HepG2 (cell line): ENCODE measurements around the gene CABLES1.

Experiments
- CTCF ChIP-seq: sonication (generic); formaldehyde crosslinking; IDR thresholded peaks from 2 replicates; pipeline ENCODE4 v1.5.0; 2020; ENCODE audit warnings: mild to moderate bottlenecking, missing genetic modification reagents, moderate library complexity
- FOXJ3 ChIP-seq: sonication (generic); formaldehyde crosslinking; IDR thresholded peaks from 2 replicates; pipeline ENCODE4 v1.4.0; 2020; ENCODE audit warnings: missing genetic modification reagents, mild to moderate bottlenecking, borderline replicate concordance
- LBX2 ChIP-seq: sonication (generic); formaldehyde crosslinking; IDR thresholded peaks from 2 replicates; pipeline ENCODE4 v1.5.0; 2020; ENCODE audit warnings: missing genetic modification reagents, mild to moderate bottlenecking, borderline replicate concordance
- MAFF ChIP-seq: IDR thresholded peaks from 2 replicates; pipeline ENCODE4 v1.6.1; 2011; ENCODE audit warnings: low read depth, low read length, improper control_type of control experiment
- MED1 ChIP-seq: sonication (generic); formaldehyde crosslinking; IDR thresholded peaks from 2 replicates; pipeline ENCODE4 v1.4.0; 2020; ENCODE audit warnings: missing genetic modification reagents
- NFIC ChIP-seq: IDR thresholded peaks from 2 replicates; pipeline ENCODE4 v1.6.1; 2012; ENCODE audit warnings: mild to moderate bottlenecking, low read length, inconsistent platforms
- PHF5A ChIP-seq: IDR thresholded peaks from one replicate; pipeline ENCODE4 v1.6.1; 2018; ENCODE audit warnings: low read depth, missing genetic modification reagents; ENCODE audit not compliant: unreplicated experiment
- POLR2AphosphoS5 ChIP-seq: IDR thresholded peaks from 2 replicates; pipeline ENCODE4 v1.6.1; 2012; ENCODE audit warnings: low read depth, low read length
- SETDB1 ChIP-seq: sonication (generic); formaldehyde crosslinking; IDR thresholded peaks from 2 replicates; pipeline ENCODE4 v1.5.1; 2020; ENCODE audit warnings: missing genetic modification reagents, mild to moderate bottlenecking, borderline replicate concordance
- SMARCC2 ChIP-seq: fragments of 450-650 bp; IDR thresholded peaks from 2 replicates; pipeline ENCODE4 v1.6.1; 2017; ENCODE audit warnings: antibody characterized with exemption, mild to moderate bottlenecking
- XRCC5 ChIP-seq: fragments of 200-400 bp; formaldehyde crosslinking; optimal IDR thresholded peaks from 2 replicates; pipeline ENCODE3; 2017; ENCODE audit warnings: mild to moderate bottlenecking, low read length
- ZNF761 ChIP-seq: sonication (generic); formaldehyde crosslinking; conservative IDR thresholded peaks from 2 replicates; pipeline ENCODE4 v1.4.0; 2020; ENCODE audit warnings: mild to moderate bottlenecking, missing genetic modification reagents
- ZZZ3 ChIP-seq: sonication (generic); formaldehyde crosslinking; IDR thresholded peaks from 2 replicates; pipeline ENCODE4 v1.4.0; 2020; ENCODE audit warnings: missing genetic modification reagents, mild to moderate bottlenecking, borderline replicate concordance

GRCh38 chr18:23213200-23213599, 77.9 kb downstream of the CABLES1 start:
- TF ChIP-seq PHF5A (no peak), CTCF (CRISPR knock-in tag) (no peak), LBX2 (CRISPR knock-in tag) (no peak), POLR2AphosphoS5 (no peak), ZZZ3 (CRISPR knock-in tag) (no peak), FOXJ3 (no peak), MAFF (no peak), XRCC5 (no peak), SETDB1 (CRISPR knock-in tag) (no peak), ZNF761 (no peak), NFIC (no peak), MED1 (CRISPR knock-in tag) (no peak), SMARCC2 (no peak)
